Activated T-helper 1 cell treated with anti-CD3 and anti-CD28 coated beads, Interleukin-12 subunit alpha, Interleukin-12 subunit beta, Interleukin-2, Interleukin-4 antibody, amounts not matched to agents 30 ng/mL and 10 ng/mL and 1 ng/mL, durations not matched to agents 14 hours and 24 hours and 36 hours (primary cell): Measurements from ENCODE around the gene CD3D. TPM values are rescaled to one million over a fixed set of nuclear protein-coding genes. Genes with fewer than 3 reads are reported as not detected.

ENCODE experiments used
- total RNA-seq: library from RNA; stranded (reverse); gene quantifications from 2 replicates; pipeline ENCODE4 v1.2.3, GENCODE V29; 2022

CD3D gene
- total RNA-seq, 1 donor from 2014 or later: 486 TPM

Other genes with a start within 250 kb of the CD3D start
- 0.08 TPM in 1 of 2 replicates, not detected in the other for gene SCN4B, start 189.9 kb downstream of the CD3D start, total RNA-seq
- gene SCN2B, start 166.1 kb downstream of the CD3D start, total RNA-seq: not detected in 2 replicates
- 264 and 271 TPM in 2 replicates for gene JAML, start 117.7 kb downstream of the CD3D start, total RNA-seq
- 63.5 and 69.3 TPM in 2 replicates for gene MPZL3, start 90.3 kb downstream of the CD3D start, total RNA-seq
- gene MPZL2, start 78.4 kb downstream of the CD3D start, total RNA-seq: 13.2 and 15.9 TPM in 2 replicates
- gene CD3E, start 38.0 kb downstream of the CD3D start, total RNA-seq: 630 and 646 TPM in 2 replicates
- gene CD3G, start 1.6 kb upstream of the CD3D start, total RNA-seq: 134 and 145 TPM in 2 replicates
- gene UBE4A, start 16.9 kb upstream of the CD3D start, total RNA-seq: 44.1 and 46.0 TPM in 2 replicates
- 205 and 216 TPM in 2 replicates for gene ATP5MG, start 58.9 kb upstream of the CD3D start, total RNA-seq
- 78.4 and 87.8 TPM in 2 replicates for gene KMT2A, start 93.8 kb upstream of the CD3D start, total RNA-seq
- gene TTC36, start 184.8 kb upstream of the CD3D start, total RNA-seq: 0.59 and 0.91 TPM in 2 replicates
- 13.6 and 15.0 TPM in 2 replicates for gene TMEM25, start 188.5 kb upstream of the CD3D start, total RNA-seq
- gene IFT46, start 223.2 kb upstream of the CD3D start, total RNA-seq: 17.7 and 18.4 TPM in 2 replicates
- 162 and 165 TPM in 2 replicates for gene ARCN1, start 229.7 kb upstream of the CD3D start, total RNA-seq